ENCODE data around the gene CHD6.

Gene CHD6

GRCh38 chr20:41426976-41427375 is 191.2 kb downstream of the CHD6 start:
- Mint-ChIP-seq H3K27ac (no peak overlapping the region), H3K4me1 (ENCODE audit: low read depth) (peaks cover 20% of the 10 kb centered on the region), H3K27me3 (ENCODE audit: low read depth) (no peaks in the 10 kb centered on the region), H3K36me3 (ENCODE audit: low read depth) (peaks cover 61% of the 10 kb centered on the region), H3K9me3 (peaks cover 4% of the 10 kb centered on the region), H3K4me3 (no peak overlapping the region)
- DNase-seq (ENCODE audit: low spot score) = no peak

- H3K36me3 Mint-ChIP-seq (ENCODE audit: low read depth) = peaks cover 67% of the 10 kb centered on the region
- H3K27me3 Mint-ChIP-seq (ENCODE audit: low read depth) = no peaks in the 10 kb centered on the region
- H3K4me1 Mint-ChIP-seq (ENCODE audit: low read depth) = peaks cover 26% of the 10 kb centered on the region
- H3K9me3 Mint-ChIP-seq = peaks cover 4% of the 10 kb centered on the region
- no peak for DNase-seq (ENCODE audit: low spot score)
- H3K4me3 Mint-ChIP-seq = no peak overlapping the region
- H3K27ac Mint-ChIP-seq = no peak overlapping the region
Measured at GRCh38 chr20:41426086-41426830, 191.9 kb downstream of the CHD6 start.

GRCh38 chr20:41425180-41425884 is 192.8 kb downstream of the CHD6 start:
- H3K4me3 Mint-ChIP-seq = no peak overlapping the region
- peaks cover 75% of the 10 kb centered on the region for H3K36me3 Mint-ChIP-seq (ENCODE audit: low read depth)
- no peak overlapping the region for H3K27ac Mint-ChIP-seq
- H3K9me3 Mint-ChIP-seq = peaks cover 4% of the 10 kb centered on the region
- no peak for DNase-seq (ENCODE audit: low spot score)
- peaks cover 33% of the 10 kb centered on the region for H3K4me1 Mint-ChIP-seq (ENCODE audit: low read depth)
- no peaks in the 10 kb centered on the region for H3K27me3 Mint-ChIP-seq (ENCODE audit: low read depth)

- Mint-ChIP-seq H3K4me3 (no peak overlapping the region), H3K27ac (no peak overlapping the region), H3K27me3 (ENCODE audit: low read depth) (no peaks in the 10 kb centered on the region), H3K4me1 (ENCODE audit: low read depth) (peaks cover 33% of the 10 kb centered on the region), H3K9me3 (peaks cover 4% of the 10 kb centered on the region), H3K36me3 (ENCODE audit: low read depth) (peaks cover 75% of the 10 kb centered on the region)
- no peak for DNase-seq (ENCODE audit: low spot score)
Measured at GRCh38 chr20:41424546-41424945, 193.6 kb downstream of the CHD6 start.

GRCh38 chr20:41424011-41424410 is 194.2 kb downstream of the CHD6 start:
- no peak overlapping the region for H3K4me3 Mint-ChIP-seq
- peaks cover 30% of the 10 kb centered on the region for H3K4me1 Mint-ChIP-seq (ENCODE audit: low read depth)
- H3K36me3 Mint-ChIP-seq (ENCODE audit: low read depth) = peaks cover 71% of the 10 kb centered on the region
- no peaks in the 10 kb centered on the region for H3K27me3 Mint-ChIP-seq (ENCODE audit: low read depth)
- H3K27ac Mint-ChIP-seq = no peak overlapping the region
- DNase-seq (ENCODE audit: low spot score) = no peak
- H3K9me3 Mint-ChIP-seq = peaks cover 4% of the 10 kb centered on the region

- Mint-ChIP-seq H3K4me3 (no peak overlapping the region), H3K27me3 (ENCODE audit: low read depth) (no peaks in the 10 kb centered on the region), H3K4me1 (ENCODE audit: low read depth) (peaks cover 22% of the 10 kb centered on the region), H3K36me3 (ENCODE audit: low read depth) (peaks cover 65% of the 10 kb centered on the region), H3K27ac (no peak overlapping the region), H3K9me3 (no peaks in the 10 kb centered on the region)
- no peak for DNase-seq (ENCODE audit: low spot score)
Measured at GRCh38 chr20:41422953-41423352, 195.2 kb downstream of the CHD6 start.

- Mint-ChIP-seq H3K27ac (no peak overlapping the region), H3K9me3 (no peaks in the 10 kb centered on the region), H3K4me3 (no peak overlapping the region), H3K4me1 (ENCODE audit: low read depth) (peaks cover 13% of the 10 kb centered on the region), H3K27me3 (ENCODE audit: low read depth) (no peaks in the 10 kb centered on the region), H3K36me3 (ENCODE audit: low read depth) (peaks cover 56% of the 10 kb centered on the region)
- no peak for DNase-seq (ENCODE audit: low spot score)
Measured at GRCh38 chr20:41418739-41419293, 199.4 kb downstream of the CHD6 start.

GRCh38 chr20:41418031-41418430 is 200.1 kb downstream of the CHD6 start:
- no peaks in the 10 kb centered on the region for H3K27me3 Mint-ChIP-seq (ENCODE audit: low read depth)
- H3K4me3 Mint-ChIP-seq = no peak overlapping the region
- peaks cover 15% of the 10 kb centered on the region for H3K4me1 Mint-ChIP-seq (ENCODE audit: low read depth)
- no peaks in the 10 kb centered on the region for H3K9me3 Mint-ChIP-seq
- H3K27ac Mint-ChIP-seq = no peak overlapping the region
- peaks cover 56% of the 10 kb centered on the region for H3K36me3 Mint-ChIP-seq (ENCODE audit: low read depth)
- DNase-seq (ENCODE audit: low spot score) = no peak

- Mint-ChIP-seq H3K27ac (no peak overlapping the region), H3K27me3 (ENCODE audit: low read depth) (no peaks in the 10 kb centered on the region), H3K36me3 (ENCODE audit: low read depth) (peaks cover 39% of the 10 kb centered on the region)
Measured at GRCh38 chr20:41415191-41415590, 203.0 kb downstream of the CHD6 start.

GRCh38 chr20:41413169-41413568 is 205.0 kb downstream of the CHD6 start:
- no peak for DNase-seq (ENCODE audit: low spot score)
- no peaks in the 10 kb centered on the region for H3K27me3 Mint-ChIP-seq (ENCODE audit: low read depth)
- no peak overlapping the region for H3K4me3 Mint-ChIP-seq
- peaks cover 41% of the 10 kb centered on the region for H3K36me3 Mint-ChIP-seq (ENCODE audit: low read depth)
- peaks cover 13% of the 10 kb centered on the region for H3K4me1 Mint-ChIP-seq (ENCODE audit: low read depth)
- no peaks in the 10 kb centered on the region for H3K9me3 Mint-ChIP-seq
- H3K27ac Mint-ChIP-seq = no peak overlapping the region

More at GRCh38 chr20:41415191-41415590, 203.0 kb downstream of the CHD6 start:
- Mint-ChIP-seq H3K9me3 (no peaks in the 10 kb centered on the region), H3K4me3 (no peak overlapping the region), H3K4me1 (ENCODE audit: low read depth) (peaks cover 2% of the 10 kb centered on the region)
- DNase-seq (ENCODE audit: low spot score) = no peak

GRCh38 chr20:41412324-41413120 is 205.7 kb downstream of the CHD6 start:
- Mint-ChIP-seq H3K9me3 (no peaks in the 10 kb centered on the region), H3K4me3 (no peak overlapping the region), H3K36me3 (ENCODE audit: low read depth) (peaks cover 38% of the 10 kb centered on the region), H3K27me3 (ENCODE audit: low read depth) (no peaks in the 10 kb centered on the region), H3K27ac (no peak overlapping the region), H3K4me1 (ENCODE audit: low read depth) (peaks cover 16% of the 10 kb centered on the region)
- no peak for DNase-seq (ENCODE audit: low spot score)

GRCh38 chr20:41411391-41411847 is 206.8 kb downstream of the CHD6 start:
- no peaks in the 10 kb centered on the region for H3K27me3 Mint-ChIP-seq (ENCODE audit: low read depth)
- DNase-seq (ENCODE audit: low spot score) = no peak
- peaks cover 18% of the 10 kb centered on the region for H3K4me1 Mint-ChIP-seq (ENCODE audit: low read depth)
- no peaks in the 10 kb centered on the region for H3K9me3 Mint-ChIP-seq
- peaks cover 36% of the 10 kb centered on the region for H3K36me3 Mint-ChIP-seq (ENCODE audit: low read depth)
- no peak overlapping the region for H3K27ac Mint-ChIP-seq
- H3K4me3 Mint-ChIP-seq = no peak overlapping the region

- Mint-ChIP-seq H3K27ac (no peak overlapping the region), H3K9me3 (no peaks in the 10 kb centered on the region), H3K27me3 (ENCODE audit: low read depth) (no peaks in the 10 kb centered on the region), H3K36me3 (ENCODE audit: low read depth) (peaks cover 31% of the 10 kb centered on the region), H3K4me3 (no peak overlapping the region), H3K4me1 (ENCODE audit: low read depth) (peaks cover 18% of the 10 kb centered on the region)
- DNase-seq (ENCODE audit: low spot score) = no peak
Measured at GRCh38 chr20:41408986-41409385, 209.2 kb downstream of the CHD6 start.

Data from T-helper 2 cell treated with Interferon-gamma antibody and Interleukin-4, amounts not matched to agents 5 μg/mL and 100 μg/mL, for 36 hours (primary cell).